OCI-LY1 (cell line): Measurements from ENCODE around the gene MYO18A.

ENCODE experiments used
- EZH2 ChIP-seq: fragments of 200-600 bp; sonication (generic), shearing (Covaris generic); IDR thresholded peaks from 2 replicates; pipeline ENCODE4 v1.8.0; 2017; ENCODE audit warnings: borderline replicate concordance, mixed run types, mild to moderate bottlenecking, antibody characterized with exemption, low read length, moderate library complexity, mixed read lengths
- TF ChIP-seq, protein P1 (sequence below): fragments of 200-600 bp; sonication (generic), shearing (Covaris generic); IDR thresholded peaks from 2 replicates; pipeline ENCODE4 v1.5.1; 2017; ENCODE audit warnings: mild to moderate bottlenecking, antibody characterized with exemption, low read length, moderate library complexity, mixed read lengths

GRCh38 chr17:29148257-29148789 is 31.9 kb downstream of the MYO18A start:
- TF ChIP-seq, protein P1, sequence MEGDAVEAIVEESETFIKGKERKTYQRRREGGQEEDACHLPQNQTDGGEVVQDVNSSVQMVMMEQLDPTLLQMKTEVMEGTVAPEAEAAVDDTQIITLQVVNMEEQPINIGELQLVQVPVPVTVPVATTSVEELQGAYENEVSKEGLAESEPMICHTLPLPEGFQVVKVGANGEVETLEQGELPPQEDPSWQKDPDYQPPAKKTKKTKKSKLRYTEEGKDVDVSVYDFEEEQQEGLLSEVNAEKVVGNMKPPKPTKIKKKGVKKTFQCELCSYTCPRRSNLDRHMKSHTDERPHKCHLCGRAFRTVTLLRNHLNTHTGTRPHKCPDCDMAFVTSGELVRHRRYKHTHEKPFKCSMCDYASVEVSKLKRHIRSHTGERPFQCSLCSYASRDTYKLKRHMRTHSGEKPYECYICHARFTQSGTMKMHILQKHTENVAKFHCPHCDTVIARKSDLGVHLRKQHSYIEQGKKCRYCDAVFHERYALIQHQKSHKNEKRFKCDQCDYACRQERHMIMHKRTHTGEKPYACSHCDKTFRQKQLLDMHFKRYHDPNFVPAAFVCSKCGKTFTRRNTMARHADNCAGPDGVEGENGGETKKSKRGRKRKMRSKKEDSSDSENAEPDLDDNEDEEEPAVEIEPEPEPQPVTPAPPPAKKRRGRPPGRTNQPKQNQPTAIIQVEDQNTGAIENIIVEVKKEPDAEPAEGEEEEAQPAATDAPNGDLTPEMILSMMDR, result no peak
- no peak for TF ChIP-seq EZH2
